Natural killer cell (primary cell): ENCODE results near the gene PLA2G6. TPM values are rescaled to one million over a fixed set of nuclear protein-coding genes. Genes with fewer than 3 reads are reported as not detected.

Experiments used
- ATAC-seq, 3 donors: fragments of 150-1000 bp in 2 of 3; fragments of 200-7000 bp in 1 of 3; cut with Tn5 transposase; 1 replicate in 1 of 3; 2 replicates in 2 of 3; pipeline ENCODE4 v1.10.0; 2021; ENCODE audit warnings: mild to moderate bottlenecking in 2 of 3, moderate library complexity in 2 of 3
- DNase-seq, 2 donors: peaks; one replicate each; pipeline versions ENCODE4 v3.0.0 to v3.0.0-alpha.2; 2013 to 2021; ENCODE audit warnings: mixed read lengths in 1 of 2
- H3K27ac ChIP-seq: one replicate; pipeline ENCODE4 v1.5.1; 2013; ENCODE audit warnings: mild to moderate bottlenecking, low read length
- H3K27me3 ChIP-seq: one replicate; pipeline ENCODE4 v1.6.1; 2013; ENCODE audit warnings: low read length; ENCODE audit not compliant: control insufficient read depth, insufficient read depth
- H3K36me3 ChIP-seq: one replicate; pipeline ENCODE4 v1.6.1; 2013; ENCODE audit warnings: low read length; ENCODE audit not compliant: control insufficient read depth, insufficient read depth
- H3K4me1 ChIP-seq: one replicate; pipeline ENCODE4 v1.6.1; 2013; ENCODE audit warnings: low read length; ENCODE audit not compliant: control insufficient read depth, insufficient read depth
- H3K4me3 ChIP-seq: one replicate; pipeline ENCODE4 v1.5.1; 2013; ENCODE audit warnings: low read length
- H3K9me3 ChIP-seq: one replicate; pipeline ENCODE4 v1.6.1; 2013; ENCODE audit warnings: low read length; ENCODE audit not compliant: control insufficient read depth, insufficient read depth
- H3K27ac Mint-ChIP-seq, 2 donors: one replicate each; pipeline ENCODE4 v1.8.0; 2022; ENCODE audit warnings: mild to moderate bottlenecking in 2 of 2, mixed read lengths in 2 of 2, moderate library complexity in 1 of 2
- H3K27me3 Mint-ChIP-seq, 2 donors: one replicate each; pipeline ENCODE4 v1.8.0; 2022; ENCODE audit warnings: low read depth in 2 of 2, mixed read lengths in 2 of 2
- H3K36me3 Mint-ChIP-seq: one replicate; pipeline ENCODE4 v1.8.0; 2022; ENCODE audit warnings: mixed read lengths
- H3K4me1 Mint-ChIP-seq, 2 donors: one replicate each; pipeline ENCODE4 v1.8.0; 2022; ENCODE audit warnings: mixed read lengths in 2 of 2
- H3K4me3 Mint-ChIP-seq: one replicate; pipeline ENCODE4 v1.8.0; 2022; ENCODE audit warnings: mild to moderate bottlenecking, moderate library complexity, mixed read lengths
- H3K9me3 Mint-ChIP-seq, 2 donors: one replicate each; pipeline ENCODE4 v1.8.0; 2022; ENCODE audit warnings: mixed read lengths in 2 of 2
- WGBS: methylation state at CpG from one replicate; pipeline ENCODE4 v1.1.7; 2013; ENCODE audit warnings: missing lambda C conversion rate; ENCODE audit not compliant: insufficient coverage; 5-methylcytosine and 5-hydroxymethylcytosine counted together
- intact Hi-C: fragments of 100-400 bp; cut with micrococcal nuclease; formaldehyde crosslinking; loops from one replicate; pipeline ENCODE4 v1.14.2; 2022
- total RNA-seq, 4 donors: library from RNA; stranded (reverse); fragments of 120-200 nt in 1 of 4; gene quantifications; one replicate each; pipeline versions ENCODE4 v1.2.3 to v1.2.4, GENCODE V29; 2013 to 2022
- TF ChIP-seq, protein P1 (sequence below): fragments of 200-600 bp; IDR thresholded peaks from one replicate; pipeline ENCODE4 v1.8.0; 2022; ENCODE audit warnings: antibody characterized with exemption

PLA2G6 gene
- total RNA-seq, 3 donors from 2014 or later (not counting 1 experiment from before 2014, with no cell fraction given): 137 to 167 (median 145) TPM

- intact Hi-C loops: no loop called here
- DNase-seq: no peak
- WGBS: 85% methylated on average over 21 of the region's 22 CpGs
Observed at GRCh38 chr22:38078046-38078840, 103.4 kb downstream of the PLA2G6 start.

GRCh38 chr22:38077595-38077994 is 104.0 kb downstream of the PLA2G6 start:
- Histone ChIP-seq H3K36me3 (peaks cover 15% of the 10 kb centered on the region), H3K4me1 (peaks cover 19% of the 10 kb centered on the region), H3K27ac (no peak overlapping the region), H3K27me3 (peaks cover 15% of the 10 kb centered on the region), H3K9me3 (no peaks in the 10 kb centered on the region), H3K4me3 (no peak overlapping the region)
- Mint-ChIP-seq H3K9me3 (no peaks in the 10 kb centered on the region), H3K36me3 (no peaks in the 10 kb centered on the region), H3K4me1 (peaks cover 0 to 15% of the 10 kb centered on the region in 2 donors), H3K27me3 (no peaks in the 10 kb centered on the region), H3K27ac (no peak overlapping the region), H3K4me3 (no peak overlapping the region)
- TF ChIP-seq, protein P1, sequence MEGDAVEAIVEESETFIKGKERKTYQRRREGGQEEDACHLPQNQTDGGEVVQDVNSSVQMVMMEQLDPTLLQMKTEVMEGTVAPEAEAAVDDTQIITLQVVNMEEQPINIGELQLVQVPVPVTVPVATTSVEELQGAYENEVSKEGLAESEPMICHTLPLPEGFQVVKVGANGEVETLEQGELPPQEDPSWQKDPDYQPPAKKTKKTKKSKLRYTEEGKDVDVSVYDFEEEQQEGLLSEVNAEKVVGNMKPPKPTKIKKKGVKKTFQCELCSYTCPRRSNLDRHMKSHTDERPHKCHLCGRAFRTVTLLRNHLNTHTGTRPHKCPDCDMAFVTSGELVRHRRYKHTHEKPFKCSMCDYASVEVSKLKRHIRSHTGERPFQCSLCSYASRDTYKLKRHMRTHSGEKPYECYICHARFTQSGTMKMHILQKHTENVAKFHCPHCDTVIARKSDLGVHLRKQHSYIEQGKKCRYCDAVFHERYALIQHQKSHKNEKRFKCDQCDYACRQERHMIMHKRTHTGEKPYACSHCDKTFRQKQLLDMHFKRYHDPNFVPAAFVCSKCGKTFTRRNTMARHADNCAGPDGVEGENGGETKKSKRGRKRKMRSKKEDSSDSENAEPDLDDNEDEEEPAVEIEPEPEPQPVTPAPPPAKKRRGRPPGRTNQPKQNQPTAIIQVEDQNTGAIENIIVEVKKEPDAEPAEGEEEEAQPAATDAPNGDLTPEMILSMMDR: no peak
- no peak for DNase-seq
- no peak for ATAC-seq
- intact Hi-C loops: no loop called here
- WGBS: 85% methylated on average over 14 of the region's 14 CpGs

More at GRCh38 chr22:38078046-38078840, 103.4 kb downstream of the PLA2G6 start:
- H3K9me3 ChIP-seq: no peaks in the 10 kb centered on the region
- H3K27me3 ChIP-seq: peaks cover 18% of the 10 kb centered on the region
- no peaks in the 10 kb centered on the region for H3K9me3 Mint-ChIP-seq
- no peaks in the 10 kb centered on the region for H3K36me3 Mint-ChIP-seq
- no peak overlapping the region for H3K27ac ChIP-seq
- TF ChIP-seq, protein P1: no peak
- H3K27me3 Mint-ChIP-seq: no peaks in the 10 kb centered on the region
- no peak for ATAC-seq
- peaks cover 19% of the 10 kb centered on the region for H3K4me1 ChIP-seq
- peaks cover 10% of the 10 kb centered on the region for H3K36me3 ChIP-seq
- no peak overlapping the region for H3K27ac Mint-ChIP-seq
- H3K4me3 ChIP-seq: no peak overlapping the region
- no peak overlapping the region for H3K4me3 Mint-ChIP-seq
- H3K4me1 Mint-ChIP-seq: peaks cover 0 to 15% of the 10 kb centered on the region in 2 donors

DNA sequence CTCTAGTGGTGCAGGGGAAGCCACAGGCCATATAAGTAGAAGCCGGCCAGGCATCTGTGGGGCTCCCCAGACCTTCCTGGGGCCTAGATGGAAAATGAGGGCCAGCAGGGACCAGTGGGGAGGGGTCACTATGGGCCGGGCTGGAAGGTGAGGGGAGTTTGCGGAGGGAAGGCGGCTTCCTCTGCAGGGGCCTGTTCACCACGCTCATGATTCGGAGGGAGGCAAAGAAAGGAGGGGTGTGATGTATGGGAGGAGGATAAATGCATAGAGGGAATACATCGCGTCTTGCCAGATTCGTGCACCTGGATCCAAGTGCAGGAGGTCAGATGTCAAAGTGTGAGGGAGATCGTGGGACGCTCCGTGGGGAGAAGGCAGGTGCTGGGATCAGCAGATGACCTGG is 104.5 kb downstream of the PLA2G6 start:
- no peak overlapping the region for H3K27ac Mint-ChIP-seq
- TF ChIP-seq, protein P1: no peak
- ATAC-seq: no peak
- no peaks in the 10 kb centered on the region for H3K27me3 Mint-ChIP-seq
- no peaks in the 10 kb centered on the region for H3K9me3 Mint-ChIP-seq
- DNase-seq: no peak
- Histone ChIP-seq H3K4me1 (peaks cover 14% of the 10 kb centered on the region), H3K9me3 (no peaks in the 10 kb centered on the region), H3K27me3 (peaks cover 10% of the 10 kb centered on the region), H3K36me3 (peaks cover 19% of the 10 kb centered on the region), H3K27ac (no peak overlapping the region), H3K4me3 (no peak overlapping the region)
- WGBS: 94% methylated on average over 12 of the region's 12 CpGs
- intact Hi-C loops: no loop called here
- peaks cover 0 to 11% of the 10 kb centered on the region in 2 donors for H3K4me1 Mint-ChIP-seq
- H3K36me3 Mint-ChIP-seq: no peaks in the 10 kb centered on the region
- no peak overlapping the region for H3K4me3 Mint-ChIP-seq
